HepG2 (cell line): ENCODE results near the gene INO80C. TPM values are rescaled to one million over a fixed set of nuclear protein-coding genes. Genes with fewer than 3 reads are reported as not detected.

ENCODE experiments used
- DNMT3B ChIP-seq: conservative IDR thresholded peaks from 2 replicates; pipeline ENCODE4 v1.6.1; 2016; ENCODE audit warnings: missing biosample characterization, control low read depth
- HNRNPUL1 ChIP-seq: fragments of 200-400 bp; formaldehyde crosslinking; IDR thresholded peaks from 2 replicates; pipeline ENCODE4 v1.6.1; 2017; ENCODE audit warnings: low read depth, mild to moderate bottlenecking, low read length, moderate library complexity
- NPAS2 ChIP-seq: sonication (generic); formaldehyde crosslinking; IDR thresholded peaks from 2 replicates; pipeline ENCODE4 v1.8.0; 2022; ENCODE audit warnings: mild to moderate bottlenecking, missing genetic modification reagents, borderline replicate concordance
- REPIN1 ChIP-seq: sonication (generic); formaldehyde crosslinking; IDR thresholded peaks from 2 replicates; pipeline ENCODE4 v1.8.0; 2022; ENCODE audit warnings: missing genetic modification reagents, low read depth, mild to moderate bottlenecking, borderline replicate concordance
- SMARCC2 ChIP-seq: fragments of 450-650 bp; IDR thresholded peaks from 2 replicates; pipeline ENCODE4 v1.6.1; 2017; ENCODE audit warnings: antibody characterized with exemption, mild to moderate bottlenecking
- STAT5B ChIP-seq: sonication (generic); formaldehyde crosslinking; IDR thresholded peaks from 2 replicates; pipeline ENCODE4 v1.4.0; 2020; ENCODE audit warnings: missing genetic modification reagents
- TBX2 ChIP-seq: sonication (generic); formaldehyde crosslinking; IDR thresholded peaks from 2 replicates; pipeline ENCODE4 v1.5.0; 2020; ENCODE audit warnings: missing genetic modification reagents, mild to moderate bottlenecking, borderline replicate concordance
- TCF12 ChIP-seq, 2 experiments: fragments of 450-650 bp in 1 of 2; sonication (generic) in 1 of 2; formaldehyde crosslinking in 1 of 2; IDR thresholded peaks; 2 replicates each; pipeline versions ENCODE4 v1.6.1 to v1.8.0; 2017 to 2022; ENCODE audit warnings: antibody characterized with exemption in 1 of 2, mild to moderate bottlenecking in 1 of 2, missing genetic modification reagents in 1 of 2, moderate library complexity in 1 of 2
- ZNF121 ChIP-seq: sonication (generic); formaldehyde crosslinking; IDR thresholded peaks from 2 replicates; pipeline ENCODE4 v1.5.0; 2020; ENCODE audit warnings: mild to moderate bottlenecking, missing genetic modification reagents
- ZNF207 ChIP-seq: fragments of 450-650 bp; IDR thresholded peaks from 2 replicates; pipeline ENCODE4 v1.6.1; 2016; ENCODE audit warnings: antibody characterized with exemption, borderline replicate concordance
- ZNF253 ChIP-seq: sonication (generic); formaldehyde crosslinking; IDR thresholded peaks from 2 replicates; pipeline ENCODE4 v1.8.0; 2022; ENCODE audit warnings: mild to moderate bottlenecking, missing genetic modification reagents, borderline replicate concordance
- ZNF562 ChIP-seq: sonication (generic); formaldehyde crosslinking; IDR thresholded peaks from 2 replicates; pipeline ENCODE4 v1.8.0; 2022; ENCODE audit warnings: missing genetic modification reagents, borderline replicate concordance
- ZNF761 ChIP-seq: sonication (generic); formaldehyde crosslinking; conservative IDR thresholded peaks from 2 replicates; pipeline ENCODE4 v1.4.0; 2020; ENCODE audit warnings: mild to moderate bottlenecking, missing genetic modification reagents
- ZNF790 ChIP-seq: sonication (generic); formaldehyde crosslinking; IDR thresholded peaks from 2 replicates; pipeline ENCODE4 v1.8.0; 2022; ENCODE audit warnings: missing genetic modification reagents, mild to moderate bottlenecking, borderline replicate concordance
- polyA plus RNA-seq, 8 experiments: library from polyadenylated mRNA; depleted of rRNA in 3 of 8; stranded (reverse) in 7 of 8; unstranded in 1 of 8; fragments of >200 nt; fragmentation: Illumina TruSeq in 4 of 8; extraction: Trizol in 4 of 8; gene quantifications; 2 replicates each; pipeline versions ENCODE4 v1.2.1 to v1.2.3, GENCODE V29; 2011 to 2016; ENCODE audit warnings: low read depth in 4 of 8, missing spikeins in 1 of 8, mixed read lengths in 1 of 8; ENCODE audit not compliant: insufficient read depth in 1 of 8
- total RNA-seq, 5 experiments: library from RNA; depleted of rRNA; stranded (reverse); fragments of >200 nt; fragmentation: Illumina TruSeq; extraction: Trizol; gene quantifications; 2 replicates each; pipeline ENCODE4 v1.2.3, GENCODE V29; 2016; ENCODE audit warnings: low read depth in 1 of 5
- TF ChIP-seq, protein P1 (sequence below): sonication (generic); formaldehyde crosslinking; IDR thresholded peaks from 2 replicates; pipeline ENCODE4 v1.4.0; 2020; ENCODE audit warnings: missing genetic modification reagents, borderline replicate concordance
- TF ChIP-seq, protein P2 (sequence below): sonication (generic); formaldehyde crosslinking; IDR thresholded peaks from 2 replicates; pipeline ENCODE4 v1.4.0; 2020; ENCODE audit warnings: missing genetic modification reagents
- TF ChIP-seq, protein P3 (sequence below): sonication (generic); formaldehyde crosslinking; IDR thresholded peaks from 2 replicates; pipeline ENCODE4; 2020; ENCODE audit warnings: missing genetic modification reagents, mild to moderate bottlenecking, borderline replicate concordance
- TF ChIP-seq, protein P4 (sequence below): sonication (generic); formaldehyde crosslinking; conservative IDR thresholded peaks from 2 replicates; pipeline ENCODE4 v1.4.0; 2020; ENCODE audit warnings: missing genetic modification reagents

The INO80C gene
- total and polyA plus RNA-seq, 2 of the 13 experiments (the other 11 are each of a cell fraction or from before 2014, with no cell fraction given), result 8.2 to 15.4 TPM

DNA sequence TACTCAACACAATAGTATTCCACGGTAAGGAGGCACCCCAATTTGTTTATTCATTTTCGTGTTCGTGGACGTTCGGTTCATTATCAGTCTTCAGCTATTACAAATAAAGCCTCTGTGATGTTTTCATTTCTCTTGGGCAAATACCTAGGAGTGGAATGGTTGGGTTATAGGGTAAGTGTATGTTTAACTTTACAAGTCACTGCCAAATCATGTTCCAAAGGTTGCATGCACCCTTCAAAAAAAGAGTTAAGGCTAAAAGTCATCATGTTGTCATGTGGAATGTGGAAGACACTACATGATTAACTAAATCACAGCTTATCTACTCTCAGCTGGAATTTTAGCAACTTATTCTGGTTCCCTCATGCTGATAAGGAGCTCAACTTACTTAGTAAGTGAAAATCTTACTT is 15.8 kb downstream of the INO80C start (continued):
- TF ChIP-seq REPIN1, result no peak
- TF ChIP-seq TBX2 (CRISPR knock-in tag), result peak; percentile 47; the same call in 1 of the 2 replicates
- no peak for TF ChIP-seq NPAS2
- TF ChIP-seq, protein P1, sequence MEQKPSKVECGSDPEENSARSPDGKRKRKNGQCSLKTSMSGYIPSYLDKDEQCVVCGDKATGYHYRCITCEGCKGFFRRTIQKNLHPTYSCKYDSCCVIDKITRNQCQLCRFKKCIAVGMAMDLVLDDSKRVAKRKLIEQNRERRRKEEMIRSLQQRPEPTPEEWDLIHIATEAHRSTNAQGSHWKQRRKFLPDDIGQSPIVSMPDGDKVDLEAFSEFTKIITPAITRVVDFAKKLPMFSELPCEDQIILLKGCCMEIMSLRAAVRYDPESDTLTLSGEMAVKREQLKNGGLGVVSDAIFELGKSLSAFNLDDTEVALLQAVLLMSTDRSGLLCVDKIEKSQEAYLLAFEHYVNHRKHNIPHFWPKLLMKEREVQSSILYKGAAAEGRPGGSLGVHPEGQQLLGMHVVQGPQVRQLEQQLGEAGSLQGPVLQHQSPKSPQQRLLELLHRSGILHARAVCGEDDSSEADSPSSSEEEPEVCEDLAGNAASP (CRISPR knock-in tag), result no peak
- TF ChIP-seq, protein P2, sequence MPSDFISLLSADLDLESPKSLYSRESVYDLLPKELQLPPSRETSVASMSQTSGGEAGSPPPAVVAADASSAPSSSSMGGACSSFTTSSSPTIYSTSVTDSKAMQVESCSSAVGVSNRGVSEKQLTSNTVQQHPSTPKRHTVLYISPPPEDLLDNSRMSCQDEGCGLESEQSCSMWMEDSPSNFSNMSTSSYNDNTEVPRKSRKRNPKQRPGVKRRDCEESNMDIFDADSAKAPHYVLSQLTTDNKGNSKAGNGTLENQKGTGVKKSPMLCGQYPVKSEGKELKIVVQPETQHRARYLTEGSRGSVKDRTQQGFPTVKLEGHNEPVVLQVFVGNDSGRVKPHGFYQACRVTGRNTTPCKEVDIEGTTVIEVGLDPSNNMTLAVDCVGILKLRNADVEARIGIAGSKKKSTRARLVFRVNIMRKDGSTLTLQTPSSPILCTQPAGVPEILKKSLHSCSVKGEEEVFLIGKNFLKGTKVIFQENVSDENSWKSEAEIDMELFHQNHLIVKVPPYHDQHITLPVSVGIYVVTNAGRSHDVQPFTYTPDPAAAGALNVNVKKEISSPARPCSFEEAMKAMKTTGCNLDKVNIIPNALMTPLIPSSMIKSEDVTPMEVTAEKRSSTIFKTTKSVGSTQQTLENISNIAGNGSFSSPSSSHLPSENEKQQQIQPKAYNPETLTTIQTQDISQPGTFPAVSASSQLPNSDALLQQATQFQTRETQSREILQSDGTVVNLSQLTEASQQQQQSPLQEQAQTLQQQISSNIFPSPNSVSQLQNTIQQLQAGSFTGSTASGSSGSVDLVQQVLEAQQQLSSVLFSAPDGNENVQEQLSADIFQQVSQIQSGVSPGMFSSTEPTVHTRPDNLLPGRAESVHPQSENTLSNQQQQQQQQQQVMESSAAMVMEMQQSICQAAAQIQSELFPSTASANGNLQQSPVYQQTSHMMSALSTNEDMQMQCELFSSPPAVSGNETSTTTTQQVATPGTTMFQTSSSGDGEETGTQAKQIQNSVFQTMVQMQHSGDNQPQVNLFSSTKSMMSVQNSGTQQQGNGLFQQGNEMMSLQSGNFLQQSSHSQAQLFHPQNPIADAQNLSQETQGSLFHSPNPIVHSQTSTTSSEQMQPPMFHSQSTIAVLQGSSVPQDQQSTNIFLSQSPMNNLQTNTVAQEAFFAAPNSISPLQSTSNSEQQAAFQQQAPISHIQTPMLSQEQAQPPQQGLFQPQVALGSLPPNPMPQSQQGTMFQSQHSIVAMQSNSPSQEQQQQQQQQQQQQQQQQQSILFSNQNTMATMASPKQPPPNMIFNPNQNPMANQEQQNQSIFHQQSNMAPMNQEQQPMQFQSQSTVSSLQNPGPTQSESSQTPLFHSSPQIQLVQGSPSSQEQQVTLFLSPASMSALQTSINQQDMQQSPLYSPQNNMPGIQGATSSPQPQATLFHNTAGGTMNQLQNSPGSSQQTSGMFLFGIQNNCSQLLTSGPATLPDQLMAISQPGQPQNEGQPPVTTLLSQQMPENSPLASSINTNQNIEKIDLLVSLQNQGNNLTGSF (CRISPR knock-in tag), result no peak
- no peak for TF ChIP-seq ZNF121 (CRISPR knock-in tag)
- TF ChIP-seq ZNF253, result no peak
- no peak for TF ChIP-seq STAT5B (CRISPR knock-in tag)
- TF ChIP-seq ZNF562 (CRISPR knock-in tag), result no peak
- TF ChIP-seq HNRNPUL1, result no peak
- TF ChIP-seq SMARCC2, result no peak
- TF ChIP-seq DNMT3B (CRISPR knock-in tag), result no peak
- no peak for TF ChIP-seq ZNF761
- no peak for TF ChIP-seq ZNF790 (CRISPR knock-in tag)
- no peak for TF ChIP-seq ZNF207
- no peak for TF ChIP-seq TCF12 (IDR thresholded peaks at IDR 0.05)
- no peak for TF ChIP-seq TCF12 (CRISPR knock-in tag; IDR thresholded peaks at IDR 0.05)
- TF ChIP-seq, protein P3, sequence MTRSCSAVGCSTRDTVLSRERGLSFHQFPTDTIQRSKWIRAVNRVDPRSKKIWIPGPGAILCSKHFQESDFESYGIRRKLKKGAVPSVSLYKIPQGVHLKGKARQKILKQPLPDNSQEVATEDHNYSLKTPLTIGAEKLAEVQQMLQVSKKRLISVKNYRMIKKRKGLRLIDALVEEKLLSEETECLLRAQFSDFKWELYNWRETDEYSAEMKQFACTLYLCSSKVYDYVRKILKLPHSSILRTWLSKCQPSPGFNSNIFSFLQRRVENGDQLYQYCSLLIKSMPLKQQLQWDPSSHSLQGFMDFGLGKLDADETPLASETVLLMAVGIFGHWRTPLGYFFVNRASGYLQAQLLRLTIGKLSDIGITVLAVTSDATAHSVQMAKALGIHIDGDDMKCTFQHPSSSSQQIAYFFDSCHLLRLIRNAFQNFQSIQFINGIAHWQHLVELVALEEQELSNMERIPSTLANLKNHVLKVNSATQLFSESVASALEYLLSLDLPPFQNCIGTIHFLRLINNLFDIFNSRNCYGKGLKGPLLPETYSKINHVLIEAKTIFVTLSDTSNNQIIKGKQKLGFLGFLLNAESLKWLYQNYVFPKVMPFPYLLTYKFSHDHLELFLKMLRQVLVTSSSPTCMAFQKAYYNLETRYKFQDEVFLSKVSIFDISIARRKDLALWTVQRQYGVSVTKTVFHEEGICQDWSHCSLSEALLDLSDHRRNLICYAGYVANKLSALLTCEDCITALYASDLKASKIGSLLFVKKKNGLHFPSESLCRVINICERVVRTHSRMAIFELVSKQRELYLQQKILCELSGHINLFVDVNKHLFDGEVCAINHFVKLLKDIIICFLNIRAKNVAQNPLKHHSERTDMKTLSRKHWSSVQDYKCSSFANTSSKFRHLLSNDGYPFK, result no peak
- TF ChIP-seq, protein P4, sequence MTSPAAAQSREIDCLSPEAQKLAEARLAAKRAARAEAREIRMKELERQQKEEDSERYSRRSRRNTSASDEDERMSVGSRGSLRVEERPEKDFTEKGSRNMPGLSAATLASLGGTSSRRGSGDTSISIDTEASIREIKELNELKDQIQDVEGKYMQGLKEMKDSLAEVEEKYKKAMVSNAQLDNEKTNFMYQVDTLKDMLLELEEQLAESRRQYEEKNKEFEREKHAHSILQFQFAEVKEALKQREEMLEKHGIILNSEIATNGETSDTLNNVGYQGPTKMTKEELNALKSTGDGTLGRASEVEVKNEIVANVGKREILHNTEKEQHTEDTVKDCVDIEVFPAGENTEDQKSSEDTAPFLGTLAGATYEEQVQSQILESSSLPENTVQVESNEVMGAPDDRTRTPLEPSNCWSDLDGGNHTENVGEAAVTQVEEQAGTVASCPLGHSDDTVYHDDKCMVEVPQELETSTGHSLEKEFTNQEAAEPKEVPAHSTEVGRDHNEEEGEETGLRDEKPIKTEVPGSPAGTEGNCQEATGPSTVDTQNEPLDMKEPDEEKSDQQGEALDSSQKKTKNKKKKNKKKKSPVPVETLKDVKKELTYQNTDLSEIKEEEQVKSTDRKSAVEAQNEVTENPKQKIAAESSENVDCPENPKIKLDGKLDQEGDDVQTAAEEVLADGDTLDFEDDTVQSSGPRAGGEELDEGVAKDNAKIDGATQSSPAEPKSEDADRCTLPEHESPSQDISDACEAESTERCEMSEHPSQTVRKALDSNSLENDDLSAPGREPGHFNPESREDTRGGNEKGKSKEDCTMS, result no peak
